ENCODE data around the gene MYRIP. TPM values are rescaled to one million over a fixed set of nuclear protein-coding genes. Genes with fewer than 3 reads are reported as not detected.

MYRIP gene
- total and polyA plus RNA-seq, 10 of the 15 experiments (the other 5 are each of a cell fraction or from before 2014, with no cell fraction given) = 0.03 to 0.08 (median 0.04) TPM; not detected in 6

DNA sequence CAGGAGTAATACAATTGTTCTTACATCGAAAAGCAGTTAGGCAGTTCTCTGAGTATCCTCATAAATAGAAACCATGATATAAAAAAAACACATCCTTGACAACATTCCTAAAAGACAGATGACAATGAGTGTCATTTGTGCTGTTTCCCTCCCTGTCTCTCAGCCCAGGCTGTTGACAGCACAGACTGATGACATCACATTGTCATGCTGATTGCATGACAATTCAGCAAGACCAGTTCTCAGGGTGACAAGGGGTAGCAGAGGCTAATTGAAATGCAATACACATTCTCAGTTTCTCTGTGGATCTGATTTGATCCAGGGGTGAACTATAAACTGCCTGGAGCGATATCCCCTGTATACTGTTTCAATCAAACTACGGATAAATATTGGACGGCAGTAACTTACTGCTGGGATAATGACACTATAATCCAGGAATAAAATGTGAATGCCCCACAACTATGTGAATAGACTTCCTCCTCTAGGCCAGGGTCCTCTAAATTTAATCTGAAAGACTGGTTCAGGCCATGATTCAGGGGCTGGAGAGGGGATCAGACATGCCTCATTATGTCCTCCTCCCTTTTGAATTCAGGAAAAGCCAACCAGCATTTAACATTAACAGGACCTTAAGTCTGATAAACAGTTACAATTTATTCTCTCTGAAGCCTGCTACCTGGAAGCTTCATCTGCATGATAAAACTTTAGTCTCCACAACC lies 483.4 kb downstream of the MYRIP start (continued):
- TF ChIP-seq, protein P1, sequence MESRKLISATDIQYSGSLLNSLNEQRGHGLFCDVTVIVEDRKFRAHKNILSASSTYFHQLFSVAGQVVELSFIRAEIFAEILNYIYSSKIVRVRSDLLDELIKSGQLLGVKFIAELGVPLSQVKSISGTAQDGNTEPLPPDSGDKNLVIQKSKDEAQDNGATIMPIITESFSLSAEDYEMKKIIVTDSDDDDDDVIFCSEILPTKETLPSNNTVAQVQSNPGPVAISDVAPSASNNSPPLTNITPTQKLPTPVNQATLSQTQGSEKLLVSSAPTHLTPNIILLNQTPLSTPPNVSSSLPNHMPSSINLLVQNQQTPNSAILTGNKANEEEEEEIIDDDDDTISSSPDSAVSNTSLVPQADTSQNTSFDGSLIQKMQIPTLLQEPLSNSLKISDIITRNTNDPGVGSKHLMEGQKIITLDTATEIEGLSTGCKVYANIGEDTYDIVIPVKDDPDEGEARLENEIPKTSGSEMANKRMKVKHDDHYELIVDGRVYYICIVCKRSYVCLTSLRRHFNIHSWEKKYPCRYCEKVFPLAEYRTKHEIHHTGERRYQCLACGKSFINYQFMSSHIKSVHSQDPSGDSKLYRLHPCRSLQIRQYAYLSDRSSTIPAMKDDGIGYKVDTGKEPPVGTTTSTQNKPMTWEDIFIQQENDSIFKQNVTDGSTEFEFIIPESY (IDR thresholded peaks at IDR 0.05) = no peak
- no peak for TF ChIP-seq ZNF592 (IDR thresholded peaks at IDR 0.05)
- no peak for TF ChIP-seq ATF2 (IDR thresholded peaks at IDR 0.05; ENCODE audit: low read length)
- no peak for TF ChIP-seq ZZZ3 (IDR thresholded peaks at IDR 0.05; ENCODE audit: control insufficient read depth, insufficient read length, low read depth)
- no peak for TF ChIP-seq ATF3 (IDR thresholded peaks at IDR 0.05; ENCODE audit: borderline replicate concordance, extremely low read depth, low read depth, low read length)
- TF ChIP-seq SREBF1 (IDR thresholded peaks at IDR 0.05; ENCODE audit: low read length) = no peak

Data from GM12878 (cell line).